Natural killer cell treated with Interleukin-12 subunit alpha and Interleukin-12 subunit beta and Interleukin-15 and Interleukin-18, amount 100 ng/mL, for 72 hours (primary cell): Measurements from ENCODE around the gene IBA57. TPM values are rescaled to one million over a fixed set of nuclear protein-coding genes. Genes with fewer than 3 reads are reported as not detected.
A peak's percentile ranks its signal among the peaks of the same experiment; 100 is the strongest.
"Not testable (repeated sequence)": the region's sequence is repeated elsewhere in the genome, so short reads cannot be mapped to it uniquely, and the experiment has no call there.

Source experiments
- ATAC-seq, 2 donors: fragments of 150-1000 bp; cut with Tn5 transposase in 1 of 2; sonication (Bioruptor Pico), chemical (Tn5 transposase) in 1 of 2; 2 replicates each; pipeline ENCODE4 v1.10.0; 2021
- DNase-seq: peaks from one replicate; pipeline ENCODE4 v3.0.0; 2022; ENCODE audit warnings: low spot score
- H3K27ac Mint-ChIP-seq, 2 donors: 1 replicate in 1 of 2; 2 replicates in 1 of 2; pipeline ENCODE4 v1.8.0; 2022; ENCODE audit warnings: mixed read lengths in 2 of 2, mild to moderate bottlenecking in 1 of 2, moderate library complexity in 1 of 2
- H3K27me3 Mint-ChIP-seq, 2 donors: 1 replicate in 1 of 2; 2 replicates in 1 of 2; pipeline ENCODE4 v1.8.0; 2022; ENCODE audit warnings: mixed read lengths in 2 of 2
- H3K36me3 Mint-ChIP-seq: one replicate; pipeline ENCODE4 v1.8.0; 2022; ENCODE audit warnings: mixed read lengths
- H3K4me1 Mint-ChIP-seq, 2 donors: 1 replicate in 1 of 2; 2 replicates in 1 of 2; pipeline ENCODE4 v1.8.0; 2022; ENCODE audit warnings: low read depth in 2 of 2, mixed read lengths in 2 of 2, mild to moderate bottlenecking in 1 of 2
- H3K4me3 Mint-ChIP-seq: one replicate; pipeline ENCODE4 v1.8.0; 2022; ENCODE audit warnings: mixed read lengths
- H3K9me3 Mint-ChIP-seq: 2 replicates; pipeline ENCODE4 v1.8.0; 2022; ENCODE audit warnings: mixed read lengths
- total RNA-seq, 2 donors: library from RNA; stranded (reverse); gene quantifications; one replicate each; pipeline ENCODE4 v1.2.3, GENCODE V29; 2022

Gene IBA57
- total RNA-seq, 2 donors from 2014 or later: 6.8 to 7.9 TPM

GRCh38 chr1:228176461-228177182, 11.0 kb downstream of the IBA57 start:
- no peak for ATAC-seq
- H3K27me3 Mint-ChIP-seq: no peaks in the 10 kb centered on the region
- no peaks in the 10 kb centered on the region for H3K9me3 Mint-ChIP-seq
- H3K36me3 Mint-ChIP-seq: no peaks in the 10 kb centered on the region
- no peak overlapping the region for H3K4me3 Mint-ChIP-seq
- no peak overlapping the region for H3K27ac Mint-ChIP-seq
- peaks cover 0 to 10% of the 10 kb centered on the region in 2 donors for H3K4me1 Mint-ChIP-seq
- DNase-seq: no peak

GRCh38 chr1:228177183-228177475, 11.5 kb downstream of the IBA57 start:
- Mint-ChIP-seq H3K27me3 (no peaks in the 10 kb centered on the region), H3K4me3 (no peak overlapping the region), H3K36me3 (no peaks in the 10 kb centered on the region), H3K9me3 (no peaks in the 10 kb centered on the region), H3K4me1 (peaks cover 0 to 12% of the 10 kb centered on the region in 2 donors), H3K27ac (no peak overlapping the region)
- ATAC-seq (no peak), DNase-seq (no peak)

GRCh38 chr1:228177721-228178710, 12.4 kb downstream of the IBA57 start:
- Mint-ChIP-seq H3K9me3 (no peaks in the 10 kb centered on the region), H3K36me3 (no peaks in the 10 kb centered on the region), H3K27ac (peak overlapping the region in 1 of 2 donors; percentile 21), H3K27me3 (no peaks in the 10 kb centered on the region), H3K4me1 (peaks cover 0 to 5% of the 10 kb centered on the region in 2 donors), H3K4me3 (no peak overlapping the region)
- ATAC-seq (no peak), DNase-seq (no peak)

GRCh38 chr1:228178737-228179684, 13.4 kb downstream of the IBA57 start:
- no peak overlapping the region for H3K27ac Mint-ChIP-seq
- no peak for DNase-seq
- H3K36me3 Mint-ChIP-seq: no peaks in the 10 kb centered on the region
- H3K27me3 Mint-ChIP-seq: no peaks in the 10 kb centered on the region
- peaks cover 0 to 5% of the 10 kb centered on the region in 2 donors for H3K4me1 Mint-ChIP-seq
- H3K4me3 Mint-ChIP-seq: no peak overlapping the region
- H3K9me3 Mint-ChIP-seq: no peaks in the 10 kb centered on the region
- no peak for ATAC-seq

GRCh38 chr1:228180271-228180958, 14.8 kb downstream of the IBA57 start:
- ATAC-seq (no peak), DNase-seq (no peak)
- Mint-ChIP-seq H3K27ac (no peak overlapping the region), H3K27me3 (no peaks in the 10 kb centered on the region), H3K4me1 (peaks cover 0 to 11% of the 10 kb centered on the region in 2 donors), H3K36me3 (no peaks in the 10 kb centered on the region), H3K4me3 (no peak overlapping the region), H3K9me3 (no peaks in the 10 kb centered on the region)

- no peak for DNase-seq
- Mint-ChIP-seq H3K4me3 (no peak overlapping the region), H3K9me3 (no peaks in the 10 kb centered on the region), H3K4me1 (peaks cover 4 to 18% of the 10 kb centered on the region in 2 donors), H3K27me3 (no peaks in the 10 kb centered on the region), H3K27ac (no peak overlapping the region), H3K36me3 (no peaks in the 10 kb centered on the region)
- ATAC-seq: no peak
Observed at GRCh38 chr1:228180959-228181644, 15.5 kb downstream of the IBA57 start.

GRCh38 chr1:228181645-228182034, 16.0 kb downstream of the IBA57 start:
- Mint-ChIP-seq H3K27ac (no peak overlapping the region), H3K4me3 (no peak overlapping the region), H3K9me3 (no peaks in the 10 kb centered on the region), H3K27me3 (no peaks in the 10 kb centered on the region), H3K4me1 (peaks cover 4 to 18% of the 10 kb centered on the region in 2 donors), H3K36me3 (no peaks in the 10 kb centered on the region)
- no peak for DNase-seq
- no peak for ATAC-seq

- Mint-ChIP-seq H3K9me3 (no peaks in the 10 kb centered on the region), H3K27ac (no peak overlapping the region), H3K27me3 (no peaks in the 10 kb centered on the region), H3K4me1 (peaks cover 4 to 18% of the 10 kb centered on the region in 2 donors), H3K4me3 (no peak overlapping the region), H3K36me3 (no peaks in the 10 kb centered on the region)
- DNase-seq: no peak
- ATAC-seq: no peak
Observed at GRCh38 chr1:228182296-228183030, 16.9 kb downstream of the IBA57 start.

- DNase-seq (no peak), ATAC-seq (no peak)
- no peak overlapping the region for H3K4me3 Mint-ChIP-seq
- H3K27me3 Mint-ChIP-seq: no peaks in the 10 kb centered on the region
- no peaks in the 10 kb centered on the region for H3K9me3 Mint-ChIP-seq
- no peaks in the 10 kb centered on the region for H3K36me3 Mint-ChIP-seq
- H3K27ac Mint-ChIP-seq: no peak overlapping the region
- H3K4me1 Mint-ChIP-seq: peaks cover 4 to 18% of the 10 kb centered on the region in 2 donors
Observed at GRCh38 chr1:228184152-228184551, 18.5 kb downstream of the IBA57 start.

GRCh38 chr1:228185641-228185965, 20.0 kb downstream of the IBA57 start:
- H3K4me3 Mint-ChIP-seq: no peak overlapping the region
- no peaks in the 10 kb centered on the region for H3K36me3 Mint-ChIP-seq
- ATAC-seq: no peak
- no peaks in the 10 kb centered on the region for H3K27me3 Mint-ChIP-seq
- no peak for DNase-seq
- peaks cover 4 to 18% of the 10 kb centered on the region in 2 donors for H3K4me1 Mint-ChIP-seq
- no peak overlapping the region for H3K27ac Mint-ChIP-seq
- H3K9me3 Mint-ChIP-seq: no peaks in the 10 kb centered on the region

GRCh38 chr1:228188249-228188648, 22.6 kb downstream of the IBA57 start:
- H3K27ac Mint-ChIP-seq, H3K4me3 Mint-ChIP-seq, ATAC-seq, H3K27me3 Mint-ChIP-seq, H3K9me3 Mint-ChIP-seq, H3K36me3 Mint-ChIP-seq, DNase-seq: not testable (repeated sequence)
- peaks cover 4 to 13% of the 10 kb centered on the region in 2 donors for H3K4me1 Mint-ChIP-seq

- no peaks in the 10 kb centered on the region for H3K36me3 Mint-ChIP-seq
- H3K27ac Mint-ChIP-seq: no peak overlapping the region
- ATAC-seq (no peak), DNase-seq (no peak)
- H3K9me3 Mint-ChIP-seq: no peaks in the 10 kb centered on the region
- H3K4me1 Mint-ChIP-seq: peaks cover 4 to 9% of the 10 kb centered on the region in 2 donors
- H3K27me3 Mint-ChIP-seq: no peaks in the 10 kb centered on the region
- no peak overlapping the region for H3K4me3 Mint-ChIP-seq
Observed at GRCh38 chr1:228190182-228190581, 24.6 kb downstream of the IBA57 start.
